Keratinocyte (primary cell): Measurements from ENCODE around the gene TEKT5.

Experiments
- EZH2 ChIP-seq: IDR thresholded peaks from one replicate; pipeline ENCODE4 v1.6.1; 2012; ENCODE audit warnings: inconsistent platforms, mild to moderate bottlenecking, low read length, moderate library complexity
- TF ChIP-seq, protein P1 (sequence below), 3 experiments: IDR thresholded peaks in 1 of 3; conservative IDR thresholded peaks in 1 of 3; optimal IDR thresholded peaks in 1 of 3; 2 replicates in 2 of 3; 3 replicates in 1 of 3; pipeline versions ENCODE3 to v1.5.1; 2011; ENCODE audit warnings: low read length in 3 of 3, mild to moderate bottlenecking in 3 of 3, moderate library complexity in 2 of 3, control low read depth in 1 of 3, inconsistent platforms in 1 of 3; ENCODE audit not compliant: insufficient read depth in 2 of 3; ENCODE audit errors: extremely low read depth in 1 of 3

GRCh38 chr16:10678655-10679054 is 16.1 kb downstream of the TEKT5 start:
- TF ChIP-seq, protein P1, sequence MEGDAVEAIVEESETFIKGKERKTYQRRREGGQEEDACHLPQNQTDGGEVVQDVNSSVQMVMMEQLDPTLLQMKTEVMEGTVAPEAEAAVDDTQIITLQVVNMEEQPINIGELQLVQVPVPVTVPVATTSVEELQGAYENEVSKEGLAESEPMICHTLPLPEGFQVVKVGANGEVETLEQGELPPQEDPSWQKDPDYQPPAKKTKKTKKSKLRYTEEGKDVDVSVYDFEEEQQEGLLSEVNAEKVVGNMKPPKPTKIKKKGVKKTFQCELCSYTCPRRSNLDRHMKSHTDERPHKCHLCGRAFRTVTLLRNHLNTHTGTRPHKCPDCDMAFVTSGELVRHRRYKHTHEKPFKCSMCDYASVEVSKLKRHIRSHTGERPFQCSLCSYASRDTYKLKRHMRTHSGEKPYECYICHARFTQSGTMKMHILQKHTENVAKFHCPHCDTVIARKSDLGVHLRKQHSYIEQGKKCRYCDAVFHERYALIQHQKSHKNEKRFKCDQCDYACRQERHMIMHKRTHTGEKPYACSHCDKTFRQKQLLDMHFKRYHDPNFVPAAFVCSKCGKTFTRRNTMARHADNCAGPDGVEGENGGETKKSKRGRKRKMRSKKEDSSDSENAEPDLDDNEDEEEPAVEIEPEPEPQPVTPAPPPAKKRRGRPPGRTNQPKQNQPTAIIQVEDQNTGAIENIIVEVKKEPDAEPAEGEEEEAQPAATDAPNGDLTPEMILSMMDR (optimal IDR thresholded peaks at IDR 0.05 in 1 of 3, IDR thresholded peaks at IDR 0.05 in 1 of 3, conservative IDR thresholded peaks at IDR 0.05 in 1 of 3; ENCODE audit: extremely low read depth in 1 of 3, insufficient read depth in 2 of 3, low read length in 3 of 3): no peak
- no peak for TF ChIP-seq EZH2
